Measurements from ENCODE around the gene NUAK2. TPM values are rescaled to one million over a fixed set of nuclear protein-coding genes. Genes with fewer than 3 reads are reported as not detected.

NUAK2 gene
- total RNA-seq, 1 experiment from 2014 or later, result 3.9 TPM

DNA sequence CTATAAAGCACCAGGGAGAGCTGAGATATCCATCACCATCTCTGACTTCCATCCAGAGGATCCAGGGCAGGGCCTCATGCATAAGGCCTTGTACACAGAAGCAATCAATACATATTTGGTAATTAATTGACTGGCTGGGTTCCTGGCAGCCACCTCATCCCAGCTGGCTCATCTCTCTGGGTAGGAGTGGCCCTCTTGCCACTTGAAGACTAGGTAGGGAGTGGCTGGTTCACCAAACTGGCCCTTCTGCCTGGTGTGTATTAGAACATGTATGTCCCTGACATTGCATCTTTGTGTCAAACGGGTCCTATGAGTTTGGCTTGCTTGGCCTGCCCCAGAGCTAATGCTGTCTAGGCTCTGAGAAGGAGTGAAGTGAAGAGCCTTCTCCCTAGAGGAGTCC lies 11.8 kb downstream of the NUAK2 start:
- POLR2A ChIA-PET (ENCODE audit: unreplicated experiment), result no interaction called here
- Histone ChIP-seq H3K36me3 (ENCODE audit: low read depth) (no peaks in the 10 kb centered on the region), H3K79me2 (ENCODE audit: low read depth) (no peaks in the 10 kb centered on the region; the same call in 1 of the 2 replicates)

DNA sequence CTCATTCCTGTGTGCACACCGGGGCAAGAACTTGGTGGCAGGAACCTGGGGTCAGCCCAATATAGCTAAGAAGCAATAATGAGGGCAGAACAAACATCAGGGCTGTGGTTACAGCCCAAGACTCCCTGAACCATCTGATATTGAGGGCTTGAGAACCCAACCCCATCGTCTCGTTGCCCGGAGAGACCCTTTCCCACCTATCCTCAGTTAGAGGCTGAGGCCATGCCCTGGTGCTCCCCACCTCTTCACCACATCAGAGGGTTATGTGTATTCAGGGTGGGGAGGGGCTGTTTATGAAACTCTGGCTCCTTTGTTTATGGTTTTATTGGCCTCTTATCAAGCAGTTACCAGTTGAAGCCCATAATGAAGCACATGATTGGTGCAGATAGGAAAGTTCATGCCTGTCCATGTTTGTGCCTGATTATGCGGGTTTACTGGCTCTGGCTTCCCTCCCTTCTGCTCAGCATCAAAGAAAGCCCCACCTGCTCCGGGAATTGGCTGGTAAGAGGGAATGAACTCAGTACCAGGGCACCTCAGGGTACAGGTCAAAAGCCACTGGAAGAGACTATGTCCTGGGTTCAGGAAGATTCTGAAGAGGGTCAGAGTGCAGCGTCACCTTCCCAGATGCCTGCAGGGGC lies 14.5 kb downstream of the NUAK2 start:
- peaks cover 4% of the 10 kb centered on the region for H3K4me1 ChIP-seq (replicated peaks; ENCODE audit: insufficient read depth)
- peaks cover 3% of the 10 kb centered on the region; the same call in 1 of the 2 replicates for H3F3A ChIP-seq (ENCODE audit: insufficient read depth, low read depth)
- H3K4me2 ChIP-seq, result no peak overlapping the region
- intact Hi-C loops (cut with micrococcal nuclease; ENCODE audit: unreplicated experiment), result no loop called here
- H3K27ac ChIP-seq, result no peak overlapping the region
- H4K20me1 ChIP-seq (ENCODE audit: insufficient read depth), result no peaks in the 10 kb centered on the region
- ChIA-PET CTCF (no interaction called here), POLR2A (ENCODE audit: unreplicated experiment) (no interaction called here)
- BruUV-seq (replicated peaks), result no TSS peak
- no peaks in the 10 kb centered on the region for H3K27me3 ChIP-seq (ENCODE audit: insufficient read depth, low read depth)
- H3K36me3 ChIP-seq (ENCODE audit: low read depth), result no peaks in the 10 kb centered on the region
- no peaks in the 10 kb centered on the region for H3K79me2 ChIP-seq (ENCODE audit: low read depth)
- no peak for DNase-seq
- no peak overlapping the region for H2AFZ ChIP-seq
- TF ChIP-seq, protein P1, sequence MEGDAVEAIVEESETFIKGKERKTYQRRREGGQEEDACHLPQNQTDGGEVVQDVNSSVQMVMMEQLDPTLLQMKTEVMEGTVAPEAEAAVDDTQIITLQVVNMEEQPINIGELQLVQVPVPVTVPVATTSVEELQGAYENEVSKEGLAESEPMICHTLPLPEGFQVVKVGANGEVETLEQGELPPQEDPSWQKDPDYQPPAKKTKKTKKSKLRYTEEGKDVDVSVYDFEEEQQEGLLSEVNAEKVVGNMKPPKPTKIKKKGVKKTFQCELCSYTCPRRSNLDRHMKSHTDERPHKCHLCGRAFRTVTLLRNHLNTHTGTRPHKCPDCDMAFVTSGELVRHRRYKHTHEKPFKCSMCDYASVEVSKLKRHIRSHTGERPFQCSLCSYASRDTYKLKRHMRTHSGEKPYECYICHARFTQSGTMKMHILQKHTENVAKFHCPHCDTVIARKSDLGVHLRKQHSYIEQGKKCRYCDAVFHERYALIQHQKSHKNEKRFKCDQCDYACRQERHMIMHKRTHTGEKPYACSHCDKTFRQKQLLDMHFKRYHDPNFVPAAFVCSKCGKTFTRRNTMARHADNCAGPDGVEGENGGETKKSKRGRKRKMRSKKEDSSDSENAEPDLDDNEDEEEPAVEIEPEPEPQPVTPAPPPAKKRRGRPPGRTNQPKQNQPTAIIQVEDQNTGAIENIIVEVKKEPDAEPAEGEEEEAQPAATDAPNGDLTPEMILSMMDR (conservative IDR thresholded peaks at IDR 0.05), result no peak
- no peak for TF ChIP-seq EZH2 (IDR thresholded peaks at IDR 0.05; ENCODE audit: low read depth)
- H3K4me3 ChIP-seq, result no peak overlapping the region
- no peaks in the 10 kb centered on the region for H3K9me2 ChIP-seq (ENCODE audit: insufficient read depth)
- no peaks in the 10 kb centered on the region for H3K9me3 ChIP-seq (ENCODE audit: insufficient read depth, low read depth)

More for the DNA sequence above, 11.8 kb downstream of the NUAK2 start:
- CTCF ChIA-PET, result no interaction called here
- BruUV-seq (replicated peaks), result no TSS peak
- Histone ChIP-seq H3K27ac (no peak overlapping the region), H3K4me2 (no peak overlapping the region), H3K4me3 (no peak overlapping the region), H4K20me1 (ENCODE audit: insufficient read depth) (no peaks in the 10 kb centered on the region), H2AFZ (no peak overlapping the region), H3K4me1 (replicated peaks; ENCODE audit: insufficient read depth) (no peaks in the 10 kb centered on the region), H3K9me2 (ENCODE audit: insufficient read depth) (no peaks in the 10 kb centered on the region), H3K9me3 (ENCODE audit: insufficient read depth, low read depth) (no peaks in the 10 kb centered on the region), H3K27me3 (ENCODE audit: insufficient read depth, low read depth) (no peaks in the 10 kb centered on the region), H3F3A (ENCODE audit: insufficient read depth, low read depth) (no peaks in the 10 kb centered on the region)
- DNase-seq, result no peak
- intact Hi-C loops (cut with micrococcal nuclease; ENCODE audit: unreplicated experiment), result no loop called here
- TF ChIP-seq, protein P1 (conservative IDR thresholded peaks at IDR 0.05), result no peak
- TF ChIP-seq EZH2 (IDR thresholded peaks at IDR 0.05; ENCODE audit: low read depth), result no peak

DNA sequence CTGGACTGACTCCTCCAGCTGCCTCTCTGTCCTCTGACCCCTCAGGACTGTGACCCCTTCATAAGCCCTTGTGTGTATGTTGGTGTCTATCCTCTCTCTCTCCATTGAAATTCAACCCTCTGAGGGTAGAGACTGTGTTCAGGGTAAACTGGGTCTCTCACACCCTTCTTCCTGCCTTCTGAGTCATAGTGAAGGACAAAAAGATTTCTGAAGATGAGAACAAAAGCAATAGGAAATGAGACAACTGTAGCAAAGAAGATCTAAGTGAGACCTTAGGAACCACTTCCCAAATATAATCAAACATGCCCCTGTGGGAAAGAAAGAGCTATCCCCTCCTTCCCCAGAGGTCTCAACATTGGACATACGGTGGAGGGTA lies 16.9 kb downstream of the NUAK2 start:
- Histone ChIP-seq H3K79me2 (ENCODE audit: low read depth) (no peaks in the 10 kb centered on the region), H3K4me2 (no peak overlapping the region), H3K27ac (no peak overlapping the region), H3K4me3 (no peak overlapping the region), H2AFZ (no peak overlapping the region), H3K9me3 (ENCODE audit: insufficient read depth, low read depth) (no peaks in the 10 kb centered on the region), H3K9me2 (ENCODE audit: insufficient read depth) (no peaks in the 10 kb centered on the region), H4K20me1 (ENCODE audit: insufficient read depth) (no peaks in the 10 kb centered on the region), H3F3A (ENCODE audit: insufficient read depth, low read depth) (peaks cover 6% of the 10 kb centered on the region; the same call in 1 of the 2 replicates), H3K36me3 (ENCODE audit: low read depth) (no peaks in the 10 kb centered on the region), H3K4me1 (replicated peaks; ENCODE audit: insufficient read depth) (peaks cover 27% of the 10 kb centered on the region), H3K27me3 (ENCODE audit: insufficient read depth, low read depth) (no peaks in the 10 kb centered on the region)
- no TSS peak for BruUV-seq (replicated peaks)
- TF ChIP-seq EZH2 (IDR thresholded peaks at IDR 0.05; ENCODE audit: low read depth), result no peak
- TF ChIP-seq, protein P1 (conservative IDR thresholded peaks at IDR 0.05), result no peak
- intact Hi-C loops (cut with micrococcal nuclease; ENCODE audit: unreplicated experiment), result no loop called here
- ChIA-PET POLR2A (ENCODE audit: unreplicated experiment) (no interaction called here), CTCF (interaction anchor here (0.9 kb wide), 1 partner anchor 13 kb away, joined by 4 read pairs; no protein-coding TSS in a partner anchor)
- DNase-seq, result no peak

All from PC-9 (cell line).